SK-N-SH (cell line): ENCODE data around the gene JAG1.

Experiments used
- EP300 ChIP-seq, 2 experiments: IDR thresholded peaks; 2 replicates each; pipeline versions ENCODE4 v1.4.0 to v1.6.1; 2012; ENCODE audit warnings: borderline replicate concordance in 1 of 2, low read depth in 1 of 2, low read length in 1 of 2
- TF ChIP-seq, protein P1 (sequence below): fragments of 200-600 bp; sonication (generic); IDR thresholded peaks from 2 replicates; pipeline ENCODE4 v1.6.1; 2017; ENCODE audit warnings: antibody characterized with exemption, mild to moderate bottlenecking, moderate library complexity

DNA sequence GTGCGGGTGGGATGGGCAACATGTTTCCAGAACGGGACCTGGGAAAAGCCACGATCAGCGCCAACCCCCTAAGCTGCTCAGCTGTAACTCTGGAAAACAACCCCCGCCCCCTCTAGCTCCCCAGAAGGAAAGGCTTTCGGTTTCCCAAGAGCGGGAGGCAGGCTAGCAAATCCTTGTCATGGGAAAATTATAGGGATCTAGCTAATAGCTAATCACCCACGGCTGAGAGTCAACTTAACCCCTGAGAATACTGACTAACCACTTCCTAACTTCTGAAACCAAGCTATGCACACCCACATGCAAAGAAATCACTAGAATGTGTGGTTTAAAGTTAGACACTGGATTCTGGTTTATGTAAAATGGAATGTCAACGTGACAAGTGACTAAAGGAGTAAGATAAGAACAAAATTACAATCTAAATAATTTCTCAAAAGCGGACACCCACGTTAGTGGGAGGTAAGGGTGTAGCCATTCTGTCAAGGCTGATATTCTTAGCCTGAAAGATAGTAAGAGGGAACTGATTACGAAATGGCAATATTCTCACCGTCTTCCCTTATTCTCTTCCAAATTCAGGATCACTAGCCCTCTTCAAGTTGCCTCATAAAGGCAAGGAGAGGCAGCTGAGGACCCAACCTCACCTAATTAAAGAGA lies 20.1 kb downstream of the JAG1 start:
- TF ChIP-seq, protein P1, sequence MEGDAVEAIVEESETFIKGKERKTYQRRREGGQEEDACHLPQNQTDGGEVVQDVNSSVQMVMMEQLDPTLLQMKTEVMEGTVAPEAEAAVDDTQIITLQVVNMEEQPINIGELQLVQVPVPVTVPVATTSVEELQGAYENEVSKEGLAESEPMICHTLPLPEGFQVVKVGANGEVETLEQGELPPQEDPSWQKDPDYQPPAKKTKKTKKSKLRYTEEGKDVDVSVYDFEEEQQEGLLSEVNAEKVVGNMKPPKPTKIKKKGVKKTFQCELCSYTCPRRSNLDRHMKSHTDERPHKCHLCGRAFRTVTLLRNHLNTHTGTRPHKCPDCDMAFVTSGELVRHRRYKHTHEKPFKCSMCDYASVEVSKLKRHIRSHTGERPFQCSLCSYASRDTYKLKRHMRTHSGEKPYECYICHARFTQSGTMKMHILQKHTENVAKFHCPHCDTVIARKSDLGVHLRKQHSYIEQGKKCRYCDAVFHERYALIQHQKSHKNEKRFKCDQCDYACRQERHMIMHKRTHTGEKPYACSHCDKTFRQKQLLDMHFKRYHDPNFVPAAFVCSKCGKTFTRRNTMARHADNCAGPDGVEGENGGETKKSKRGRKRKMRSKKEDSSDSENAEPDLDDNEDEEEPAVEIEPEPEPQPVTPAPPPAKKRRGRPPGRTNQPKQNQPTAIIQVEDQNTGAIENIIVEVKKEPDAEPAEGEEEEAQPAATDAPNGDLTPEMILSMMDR = no peak
- no peak for TF ChIP-seq EP300 (IDR thresholded peaks at IDR 0.05; ENCODE audit: borderline replicate concordance in 1 of 2, low read depth in 1 of 2, low read length in 1 of 2)
